Eye (tissue), 1 donor: ENCODE data around the gene FXR2.

Experiments
- DNase-seq: peaks from one replicate; pipeline ENCODE4 v3.0.0-alpha.2; 2015

The FXR2 gene

GRCh38 chr17:7587420-7588151 is 27.1 kb downstream of the FXR2 start:
- DNase-seq: no peak

- DNase-seq: no peak
These were observed 27.9 kb downstream of the FXR2 start for GRCh38 chr17:7586673-7587419.

GRCh38 chr17:7583253-7584109 is 31.2 kb downstream of the FXR2 start, which contains the start of gene MPDU1:
Gene MPDU1 (plus strand): TSS chr17:7583852. CDS start chr17:7583863, 11 bp downstream.
- DNase-seq: peak; percentile 99

GRCh38 chr17:7582396-7583252 is 32.1 kb downstream of the FXR2 start:
- no peak for DNase-seq

- DNase-seq: no peak
These were observed 33.8 kb downstream of the FXR2 start for GRCh38 chr17:7580604-7581575.

- DNase-seq: no peak
These were observed 34.7 kb downstream of the FXR2 start for GRCh38 chr17:7579834-7580603.

GRCh38 chr17:7579001-7579833 is 35.5 kb downstream of the FXR2 start, which contains the start of gene CD68:
Gene CD68 (plus strand): TSS chr17:7579638. CDS start chr17:7579678, 40 bp downstream.
- DNase-seq: peak; percentile 50

- no peak for DNase-seq
These were observed 37.1 kb downstream of the FXR2 start for GRCh38 chr17:7577327-7578199.

- DNase-seq: no peak
These were observed 38.2 kb downstream of the FXR2 start for GRCh38 chr17:7576432-7576937.

- DNase-seq: no peak
These were observed 38.7 kb downstream of the FXR2 start for GRCh38 chr17:7575959-7576358.

GRCh38 chr17:7575481-7575883 is 39.2 kb downstream of the FXR2 start:
- no peak for DNase-seq

- DNase-seq: no peak
These were observed 40.3 kb downstream of the FXR2 start for GRCh38 chr17:7574176-7574953.

- DNase-seq: peak; percentile 96
These were observed 41.2 kb downstream of the FXR2 start for GRCh38 chr17:7573324-7574080.

- DNase-seq: peak; percentile 100
These were observed 41.9 kb downstream of the FXR2 start for GRCh38 chr17:7572588-7573323.

- DNase-seq: no peak
These were observed 42.4 kb downstream of the FXR2 start for GRCh38 chr17:7572338-7572587.

- DNase-seq: no peak
These were observed 44.3 kb downstream of the FXR2 start for GRCh38 chr17:7570351-7570750.
